Inflammatory macrophage treated with lipopolysaccharide for 4 hours (primary cell): ENCODE data around the gene IFT22.
A peak's percentile ranks its signal among the peaks of the same experiment; 100 is the strongest.
"Not testable (repeated sequence)": the region's sequence is repeated elsewhere in the genome, so short reads cannot be mapped to it uniquely, and the experiment has no call there.

Experiments used
- DNase-seq: peaks from one replicate; pipeline ENCODE4 v3.0.0-alpha.2; 2020

Gene IFT22

DNA sequence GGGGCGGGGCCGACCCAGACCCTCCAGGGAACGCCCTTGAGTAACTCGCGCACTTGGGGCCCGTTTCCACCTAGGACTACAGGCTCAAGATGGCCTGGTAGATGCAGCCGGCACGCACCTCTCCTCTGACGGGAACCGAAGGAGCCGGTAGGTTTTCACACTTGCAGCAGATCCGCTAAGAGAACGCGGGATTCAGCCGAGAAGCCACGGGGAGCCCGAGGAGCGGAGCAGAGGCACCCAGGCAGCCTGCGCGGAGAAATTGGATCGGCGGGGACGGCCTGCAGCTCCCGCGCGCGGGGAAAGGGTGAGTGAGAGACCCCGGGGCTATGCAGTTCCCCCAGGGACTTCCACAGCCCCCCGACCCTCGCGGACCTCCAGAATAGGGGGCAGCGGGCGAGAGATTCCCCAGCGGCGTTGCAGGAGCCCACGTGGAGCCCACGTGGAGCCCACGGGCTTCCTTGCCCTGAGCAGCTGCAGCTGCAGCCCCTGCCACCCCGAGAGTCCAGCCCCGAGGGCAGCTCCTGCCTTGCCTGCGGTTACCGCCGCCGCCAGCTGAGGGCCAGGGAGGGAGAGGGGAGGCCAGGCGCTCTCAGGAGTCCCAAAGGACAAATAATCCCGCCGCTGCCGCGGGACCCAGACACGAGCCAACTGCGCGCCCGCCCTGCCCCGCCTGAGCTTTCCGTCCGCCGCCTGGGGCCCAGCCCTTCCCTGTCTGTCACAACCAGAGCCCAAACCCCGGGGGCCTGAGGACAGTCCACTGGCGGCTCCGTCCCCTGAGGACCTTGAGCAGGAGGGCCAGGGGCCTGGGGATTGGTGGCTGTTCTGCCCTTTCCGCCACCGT lies 13.1 kb downstream of the IFT22 start:
- DNase-seq, result no peak

DNA sequence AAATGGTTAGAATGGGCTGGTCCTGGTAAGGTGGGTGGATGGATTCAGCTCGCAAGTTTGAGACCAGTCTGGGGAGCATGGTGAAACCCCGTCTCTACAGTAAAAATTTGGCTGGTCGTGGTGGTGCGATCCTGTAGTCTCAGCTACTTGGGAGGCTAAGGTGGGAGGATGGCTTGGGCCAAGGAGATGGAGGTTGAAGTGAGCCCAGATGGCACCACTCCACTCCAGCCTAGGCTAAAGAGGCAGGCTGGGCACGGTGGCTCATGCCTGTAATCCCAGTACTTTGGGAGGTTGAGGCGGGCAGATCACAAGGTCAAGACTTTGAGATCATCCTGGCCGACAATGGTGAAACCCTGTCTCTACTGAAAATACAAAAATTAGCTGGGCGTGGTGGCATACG lies 15.3 kb downstream of the IFT22 start:
- DNase-seq, result no peak

DNA sequence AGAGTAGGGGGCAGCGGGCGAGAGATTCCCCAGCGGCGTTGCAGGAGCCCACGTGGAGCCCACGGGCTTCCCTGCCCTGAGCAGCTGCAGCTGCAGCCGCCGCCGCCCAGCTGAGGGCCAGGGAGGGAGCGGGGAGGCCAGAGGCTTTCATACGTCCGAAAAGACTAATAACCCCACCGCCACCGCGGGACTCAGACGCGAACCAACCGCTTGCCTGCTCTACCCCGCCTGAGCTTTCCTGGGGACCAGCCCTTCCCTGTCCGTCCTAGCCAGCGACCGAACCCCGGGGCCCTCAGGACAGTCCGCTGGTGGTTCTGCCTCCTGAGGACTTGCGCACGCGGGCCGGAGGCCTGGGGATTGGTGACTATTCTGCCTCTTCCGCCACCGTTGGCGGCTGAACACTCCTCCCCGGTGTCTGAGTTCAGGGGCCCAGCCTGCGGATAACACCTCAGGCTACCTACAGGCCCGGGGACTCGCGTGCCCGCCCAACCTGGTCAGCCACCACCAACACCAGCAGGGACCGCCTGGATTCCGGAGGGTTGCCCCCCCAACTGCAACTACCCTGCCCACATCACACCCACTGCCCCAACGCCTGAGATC lies 18.4 kb downstream of the IFT22 start:
- no peak for DNase-seq

DNA sequence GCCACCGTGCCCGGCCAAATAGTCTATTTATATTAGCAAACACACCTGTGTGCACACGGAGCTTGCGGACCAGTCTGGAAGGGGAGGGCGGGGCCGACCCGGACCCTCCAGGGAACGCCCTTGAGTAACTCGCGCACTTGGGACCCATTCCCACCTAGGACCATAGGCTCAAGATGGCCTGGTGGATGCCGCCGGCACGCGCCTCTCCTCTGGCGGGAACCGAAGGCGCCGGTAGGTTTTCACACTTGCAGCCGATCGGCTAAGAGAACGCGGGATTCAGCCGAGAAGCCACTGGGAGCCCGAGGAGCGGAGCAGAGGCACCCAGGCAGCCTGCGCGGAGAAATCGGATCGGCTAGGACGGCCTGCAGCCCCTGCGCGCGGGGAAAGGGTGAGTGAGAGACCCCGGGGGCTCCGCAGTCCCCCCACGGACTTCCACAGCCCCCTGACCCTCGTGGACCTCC lies 18.9 kb downstream of the IFT22 start:
- DNase-seq, result no peak

DNA sequence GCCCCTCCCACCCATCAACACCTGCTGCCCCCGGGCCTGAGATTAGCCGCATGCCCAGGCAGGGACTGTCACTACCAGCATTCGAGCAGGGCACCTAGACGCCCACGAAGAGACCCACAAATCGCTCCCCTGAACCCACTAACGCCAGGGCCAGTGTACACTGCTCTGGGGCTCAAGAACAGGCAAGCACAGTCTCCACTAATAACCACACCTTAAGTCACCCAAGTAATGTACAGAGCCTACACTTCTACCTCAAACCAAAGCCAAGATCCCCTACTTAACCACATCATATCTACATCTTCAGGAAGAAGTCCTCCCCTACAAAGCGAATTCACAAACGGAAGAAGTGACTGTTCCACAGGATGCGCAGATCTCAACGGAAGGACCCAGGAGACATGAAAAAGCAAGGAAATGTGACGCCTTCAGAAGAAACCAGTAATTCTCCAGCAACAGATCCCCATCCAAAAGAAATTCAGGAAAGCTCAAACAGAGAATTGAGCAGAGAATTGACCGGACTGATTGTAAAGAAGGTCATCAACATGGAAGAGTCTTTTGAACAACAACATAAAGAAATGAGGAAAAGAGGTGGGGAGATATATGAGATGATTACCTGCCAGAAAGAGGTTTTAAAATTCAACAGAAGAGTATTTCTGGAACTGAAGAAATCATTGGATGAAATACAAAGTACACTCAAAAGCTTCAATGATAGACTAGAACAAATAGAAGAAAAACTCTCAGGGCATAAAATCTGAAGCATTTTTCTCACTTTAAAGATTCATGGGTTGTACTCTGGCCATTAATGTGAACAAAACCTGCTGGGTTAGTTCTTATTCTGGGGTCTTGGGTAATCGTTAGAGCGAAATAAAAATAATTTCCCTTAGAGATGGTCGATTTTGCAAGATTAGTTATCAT lies 20.9 kb downstream of the IFT22 start:
- no peak for DNase-seq

DNA sequence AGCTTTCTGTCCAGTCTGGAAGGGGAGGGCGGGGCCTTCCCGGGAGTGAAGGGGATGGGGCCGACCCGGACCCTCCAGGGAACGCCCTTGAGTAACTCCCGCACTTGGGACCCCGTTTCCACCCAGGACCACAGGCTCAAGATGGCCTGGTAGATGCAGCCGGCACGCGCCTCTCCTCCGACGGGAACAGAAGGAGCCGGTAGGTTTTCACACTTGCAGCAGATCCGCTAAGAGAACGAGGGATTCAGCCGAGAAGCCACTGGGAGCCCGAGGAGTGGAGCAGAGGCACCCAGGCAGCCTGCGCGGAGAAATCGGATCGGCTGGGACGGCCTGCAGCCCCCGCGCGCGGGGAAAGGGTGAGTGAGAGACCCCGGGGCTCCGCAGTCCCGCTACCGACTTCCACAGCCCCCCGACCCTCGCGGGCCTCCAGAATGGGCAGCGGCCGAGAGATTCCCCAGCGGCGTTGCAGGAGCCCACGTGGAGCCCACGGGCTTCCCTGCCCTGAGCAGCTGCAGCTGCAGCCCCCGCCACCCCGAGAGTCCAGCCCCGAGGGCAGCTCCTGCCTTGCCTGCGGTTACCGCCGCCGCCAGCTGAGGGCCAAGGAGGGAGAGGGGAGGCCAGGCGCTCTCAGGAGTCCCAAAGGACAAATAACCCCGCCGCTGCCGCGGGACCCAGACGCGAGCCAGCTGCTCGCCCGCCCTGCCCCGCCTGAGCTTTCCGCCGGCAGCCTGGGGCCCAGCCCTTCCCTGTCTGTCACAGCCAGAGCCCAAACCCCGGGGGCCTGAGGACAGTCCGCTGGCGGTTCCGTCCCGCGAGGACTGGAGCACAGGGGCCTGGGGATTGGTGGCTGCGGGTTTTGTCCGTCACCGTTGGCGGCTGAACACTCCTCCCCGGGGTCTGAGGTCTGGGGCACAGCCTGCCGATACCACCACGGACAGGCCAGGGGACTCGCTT lies 21.8 kb downstream of the IFT22 start:
- no peak for DNase-seq

DNA sequence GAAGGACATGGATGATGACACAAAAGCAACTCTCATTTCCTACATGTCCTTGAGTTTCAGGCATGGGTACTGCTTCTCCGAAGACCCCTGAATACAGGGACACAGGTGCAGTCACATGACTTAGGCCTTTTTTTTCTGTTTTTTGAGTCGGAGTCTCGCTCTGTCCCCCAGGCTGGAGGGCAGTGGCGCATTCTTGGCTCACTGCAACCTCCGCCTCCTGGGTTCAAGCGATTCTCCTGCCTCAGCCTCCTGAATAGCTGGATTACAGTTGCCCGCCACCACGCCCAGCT lies 26.8 kb downstream of the IFT22 start:
- no peak for DNase-seq

DNA sequence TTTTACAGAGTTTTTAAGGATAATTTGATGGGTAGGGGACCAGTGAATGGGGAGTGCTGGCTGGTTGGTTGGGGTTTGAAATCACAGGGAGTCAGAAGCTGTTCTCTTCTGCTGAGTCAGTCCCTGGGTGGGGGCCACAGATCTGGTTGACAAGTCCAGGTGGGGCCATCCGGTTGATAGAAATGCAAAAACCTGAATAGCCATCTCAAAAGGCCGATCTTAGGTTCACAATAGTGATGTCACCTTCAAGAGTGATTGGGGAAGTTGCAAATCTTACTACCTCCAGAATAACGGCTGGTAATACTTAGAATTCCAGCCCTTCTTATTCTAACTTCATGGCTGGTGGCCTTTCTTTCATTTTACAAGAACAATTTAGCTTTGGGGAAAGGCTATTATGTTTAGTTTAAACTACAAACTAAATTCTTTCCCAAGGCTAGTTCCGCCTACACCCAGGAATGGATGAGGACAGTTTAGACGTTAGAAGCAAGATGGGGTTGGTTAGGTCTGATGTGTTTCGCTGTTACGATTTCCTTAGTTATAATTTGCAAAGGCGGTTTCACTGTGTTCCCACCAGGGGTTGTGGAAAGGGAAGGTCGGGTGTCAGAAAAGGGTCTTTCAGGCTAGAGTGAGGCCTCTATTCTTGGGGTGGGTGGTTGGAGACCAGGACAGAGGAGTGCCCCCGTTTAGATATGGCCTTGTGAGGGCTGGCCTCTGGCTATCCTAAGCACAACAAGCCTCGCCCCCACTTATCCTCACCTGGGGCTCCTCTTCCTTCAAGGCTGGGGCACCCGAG lies 27.4 kb downstream of the IFT22 start:
- DNase-seq, result no peak

DNA sequence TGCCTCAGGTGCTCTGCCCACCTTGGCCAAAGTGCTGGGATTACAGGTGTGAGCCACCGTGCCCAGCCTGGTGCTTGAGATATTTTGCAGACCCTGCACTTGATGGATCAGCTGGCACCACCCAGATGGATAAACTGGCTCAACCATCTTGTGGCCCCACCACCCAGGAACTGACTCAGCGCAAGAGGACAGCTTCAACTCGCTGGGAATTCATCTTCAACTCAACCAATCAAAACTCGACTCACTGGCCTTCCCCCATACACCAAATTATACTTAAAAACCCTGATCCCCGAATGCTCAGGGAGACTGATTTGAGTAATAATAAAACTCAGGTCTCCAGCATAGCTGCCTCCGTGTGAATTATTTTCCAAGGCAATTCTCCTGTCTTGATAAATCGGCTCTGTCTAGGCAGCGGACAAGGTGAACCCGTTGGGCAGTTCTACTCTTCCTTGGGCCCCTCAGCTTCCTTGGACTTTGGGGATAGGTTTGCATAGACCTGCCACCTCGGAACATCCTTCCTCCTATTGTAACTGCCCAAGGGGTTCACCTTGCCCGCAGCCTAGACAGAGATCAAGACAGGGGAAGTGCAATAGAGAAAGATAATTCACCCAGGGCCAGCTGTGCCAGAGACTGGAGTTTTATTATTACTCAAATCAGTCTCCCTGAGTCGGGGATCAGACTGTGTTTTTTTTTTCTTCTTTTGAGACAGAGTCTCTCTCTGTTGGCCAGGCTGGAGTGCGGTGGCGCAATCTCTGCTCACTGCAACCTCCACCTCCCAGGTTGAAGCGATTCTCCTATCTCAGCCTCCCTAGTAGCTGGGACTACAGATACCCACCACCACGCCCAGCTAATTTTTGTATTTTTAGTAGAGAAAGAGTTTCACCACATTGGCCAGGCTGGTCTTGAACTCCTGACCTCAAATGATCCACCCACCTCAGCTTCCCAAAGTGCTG lies 28.3 kb downstream of the IFT22 start:
- not testable (repeated sequence) for DNase-seq

DNA sequence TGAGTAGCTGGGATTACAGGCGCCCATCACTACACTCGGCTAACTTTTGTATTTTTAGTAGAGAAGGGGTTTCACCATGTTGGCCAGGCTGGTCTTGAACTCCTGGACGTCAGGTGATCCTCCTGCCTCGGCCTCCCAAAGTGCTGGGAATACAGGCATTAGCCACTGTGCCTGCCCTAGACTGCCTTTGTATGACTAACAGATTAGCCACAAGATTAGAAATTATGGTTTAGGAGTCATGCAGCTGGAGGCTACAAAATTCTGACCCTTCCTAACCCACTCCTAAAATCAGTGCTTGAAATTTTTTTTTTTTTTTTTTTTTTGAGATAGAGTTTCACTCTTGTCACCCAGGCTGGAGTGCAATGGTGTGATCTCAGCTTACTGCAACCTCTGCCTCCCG lies 29.0 kb downstream of the IFT22 start:
- not testable (repeated sequence) for DNase-seq

DNA sequence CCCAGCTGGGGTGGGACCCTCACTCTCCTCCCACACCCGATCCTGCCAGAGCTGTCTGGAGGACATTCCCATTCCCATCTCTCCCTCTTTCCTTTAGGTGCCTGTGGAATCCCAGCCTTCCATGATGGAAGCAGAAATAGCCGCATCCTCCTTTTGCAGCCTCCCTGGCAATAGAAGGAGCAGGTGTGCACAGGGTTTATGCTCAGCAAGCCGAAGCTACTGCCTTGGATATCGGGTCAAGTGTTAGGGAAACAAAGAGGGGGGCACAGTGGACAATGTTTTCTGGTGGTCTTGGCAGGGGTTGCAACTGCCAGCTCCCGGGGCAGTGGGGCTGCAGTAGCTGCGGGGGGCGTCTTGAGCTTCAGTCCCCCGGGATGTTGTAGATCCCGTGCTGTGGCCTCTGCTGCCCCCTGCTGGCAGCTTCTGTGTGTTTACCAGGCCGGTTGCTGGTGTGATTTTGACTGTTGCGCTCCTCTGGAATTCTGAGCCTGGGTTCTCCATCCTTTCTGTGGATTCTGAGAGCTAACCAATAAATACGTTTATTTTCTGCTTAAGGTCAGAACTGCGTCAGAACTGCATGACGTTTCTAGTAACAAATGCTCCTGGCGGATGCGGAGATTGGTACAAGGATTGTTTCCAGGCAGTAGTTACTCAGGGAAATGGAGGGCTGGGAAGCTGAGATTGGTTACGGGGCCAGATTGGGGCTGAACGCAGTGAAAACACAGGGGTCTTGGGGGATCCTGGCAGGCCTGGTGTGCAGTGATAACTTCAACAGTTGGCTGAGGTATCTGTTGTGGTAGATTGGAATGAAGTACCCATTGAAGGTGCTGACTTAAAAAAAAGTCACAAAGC lies 31.2 kb downstream of the IFT22 start:
- DNase-seq, result peak; percentile 8

DNA sequence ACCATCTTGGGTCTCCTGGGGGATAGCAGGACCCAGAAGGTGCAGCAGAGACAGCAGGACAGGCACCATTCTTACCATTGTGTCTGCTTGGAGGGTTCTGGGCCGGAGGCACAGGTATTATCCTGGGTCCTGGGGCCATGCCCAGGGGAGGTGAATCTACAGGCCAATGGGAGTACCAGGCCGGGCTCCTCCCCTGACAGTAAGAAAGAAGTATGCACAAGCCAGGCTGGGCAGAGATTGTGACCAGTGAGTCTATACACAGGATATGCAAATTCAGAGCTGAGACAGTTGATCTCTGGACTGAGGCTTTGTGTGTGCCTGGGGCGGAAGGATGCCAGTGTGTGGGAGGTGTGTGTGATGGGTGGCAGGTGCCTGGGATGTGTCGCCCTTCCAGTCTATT lies 31.9 kb downstream of the IFT22 start:
- DNase-seq, result not testable (repeated sequence)

DNA sequence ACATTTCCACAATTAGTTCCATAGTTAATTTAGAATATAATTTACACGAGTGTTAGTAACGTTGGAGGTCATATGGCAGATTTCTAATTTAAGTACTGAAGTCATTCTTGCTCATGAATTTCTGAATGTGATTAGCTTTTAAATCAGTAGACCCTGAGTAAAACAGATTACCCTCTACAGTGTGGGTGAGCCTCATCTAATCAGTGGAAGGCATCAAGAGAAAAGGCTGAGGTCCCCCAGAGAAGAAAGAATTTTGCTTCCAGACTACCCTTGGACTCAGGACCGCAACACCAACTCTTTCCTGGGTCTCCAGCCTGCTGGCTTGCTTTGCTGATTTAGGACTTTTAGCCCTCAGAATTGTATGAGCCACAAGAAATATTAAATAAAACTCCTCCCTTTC lies 33.2 kb downstream of the IFT22 start:
- DNase-seq, result no peak

DNA sequence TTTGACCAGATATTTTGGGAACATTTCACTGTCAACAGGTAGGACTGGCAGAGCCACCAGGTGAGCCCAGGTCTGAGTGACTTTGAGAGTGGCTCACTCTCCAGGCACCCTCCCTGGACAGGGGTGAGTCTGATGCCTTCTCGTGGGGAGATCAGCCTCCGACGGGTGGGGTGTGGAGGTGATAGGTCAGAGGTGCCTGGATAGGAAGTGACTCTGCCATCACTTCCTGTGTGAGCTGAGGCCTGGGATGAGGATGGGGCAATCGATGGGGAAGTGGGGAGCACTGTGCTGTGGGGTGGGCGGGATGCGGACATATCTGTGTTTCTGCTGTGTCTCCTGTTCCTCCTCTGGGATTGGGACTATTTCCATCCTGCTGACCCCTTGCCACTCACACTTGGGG lies 34.6 kb downstream of the IFT22 start:
- peak; percentile 78 for DNase-seq

DNA sequence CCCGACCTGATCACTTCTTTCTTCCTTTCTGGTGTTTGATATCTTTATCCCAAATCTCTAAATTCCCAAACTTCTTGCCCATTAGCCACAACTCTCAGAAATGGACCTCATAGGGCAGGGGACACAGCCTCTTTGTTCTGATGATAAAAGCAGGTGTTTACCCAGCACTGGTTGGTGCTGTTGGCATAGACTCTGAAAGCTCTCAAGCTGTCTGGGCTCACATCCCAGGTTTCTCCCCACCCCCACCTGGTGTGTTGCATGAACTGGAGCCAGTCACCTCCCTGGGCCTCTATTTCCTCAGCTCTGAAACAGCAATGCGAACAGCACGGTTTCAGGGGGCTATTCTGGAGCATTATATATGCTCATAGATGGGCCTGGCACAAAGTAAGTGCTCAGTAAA lies 35.7 kb downstream of the IFT22 start:
- not testable (repeated sequence) for DNase-seq

DNA sequence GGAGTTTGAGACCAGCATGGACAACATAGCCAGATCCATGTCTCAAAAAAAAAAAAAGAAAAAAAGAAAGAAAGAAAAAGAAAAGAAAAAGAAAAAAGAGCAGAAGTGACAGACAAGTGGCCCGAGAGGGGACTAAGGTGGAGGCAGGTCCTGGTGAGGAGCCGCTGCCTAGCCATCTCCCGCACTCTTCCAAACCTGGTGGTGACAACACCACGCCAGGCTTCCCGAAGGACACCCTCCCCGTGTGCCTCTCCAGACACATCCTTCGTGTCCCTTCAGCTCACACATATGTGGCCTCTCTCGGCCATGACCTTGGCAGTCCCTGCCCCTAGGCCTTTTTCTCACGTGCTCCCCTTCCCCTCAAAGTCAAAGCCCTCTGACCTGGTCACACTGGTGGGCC lies 36.4 kb downstream of the IFT22 start:
- DNase-seq, result no peak

DNA sequence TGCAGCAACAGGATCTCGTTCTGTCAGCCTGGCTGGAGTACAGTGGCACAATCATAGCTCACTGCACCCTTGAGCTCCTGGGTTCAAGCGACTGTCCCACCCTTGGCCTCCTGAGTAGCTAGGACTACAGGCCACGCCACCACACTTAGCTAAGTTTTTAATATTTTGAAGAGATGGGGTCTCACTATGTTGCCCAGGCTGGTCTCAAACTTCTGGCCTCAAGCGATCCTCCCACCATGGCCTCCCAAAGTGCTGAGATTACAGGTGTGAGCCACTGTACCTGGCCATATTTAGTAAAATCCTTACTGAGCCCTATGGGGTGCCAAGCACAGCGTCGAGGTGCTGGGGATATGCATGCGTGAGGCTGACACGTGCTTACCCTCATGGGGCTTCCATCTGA lies 40.7 kb downstream of the IFT22 start:
- DNase-seq, result not testable (repeated sequence)

DNA sequence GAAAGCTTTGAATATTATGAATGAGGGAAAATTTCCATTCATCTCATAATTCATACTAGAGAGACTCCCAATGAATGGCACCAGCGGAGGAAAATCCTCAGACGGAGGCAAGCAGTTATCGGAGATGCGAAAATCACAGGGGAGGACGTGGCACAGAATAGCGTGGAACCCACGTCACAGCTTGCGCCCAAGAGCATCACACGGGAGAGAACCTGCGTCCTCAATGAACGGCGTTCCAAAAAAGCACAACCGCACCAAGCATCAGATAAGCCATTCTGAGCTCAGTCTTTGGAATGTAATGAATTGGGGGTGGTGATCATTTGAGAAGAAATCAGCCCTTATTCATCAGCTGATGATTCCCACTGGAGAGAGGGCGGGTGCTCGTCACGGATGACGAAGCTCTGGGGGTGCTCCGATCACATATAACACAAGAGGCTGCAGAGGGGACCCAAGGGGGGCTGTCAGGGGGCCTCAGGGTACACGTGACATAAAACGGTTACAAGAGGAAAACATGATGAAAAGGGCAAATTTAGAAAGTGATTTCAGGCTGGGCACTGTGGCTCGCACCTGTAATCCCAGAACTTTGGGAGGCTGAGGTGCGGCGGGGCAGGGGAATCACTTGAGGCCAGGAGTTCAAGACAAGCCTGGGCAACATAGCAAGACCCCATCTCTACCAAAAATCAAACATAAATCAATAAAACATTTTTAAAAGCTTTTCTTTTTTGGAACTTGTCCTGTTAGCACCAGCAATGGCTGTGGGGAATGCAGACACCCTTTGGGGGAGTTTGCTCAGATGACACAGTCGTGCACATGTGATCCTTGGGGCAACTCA lies 42.9 kb downstream of the IFT22 start:
- no peak for DNase-seq

DNA sequence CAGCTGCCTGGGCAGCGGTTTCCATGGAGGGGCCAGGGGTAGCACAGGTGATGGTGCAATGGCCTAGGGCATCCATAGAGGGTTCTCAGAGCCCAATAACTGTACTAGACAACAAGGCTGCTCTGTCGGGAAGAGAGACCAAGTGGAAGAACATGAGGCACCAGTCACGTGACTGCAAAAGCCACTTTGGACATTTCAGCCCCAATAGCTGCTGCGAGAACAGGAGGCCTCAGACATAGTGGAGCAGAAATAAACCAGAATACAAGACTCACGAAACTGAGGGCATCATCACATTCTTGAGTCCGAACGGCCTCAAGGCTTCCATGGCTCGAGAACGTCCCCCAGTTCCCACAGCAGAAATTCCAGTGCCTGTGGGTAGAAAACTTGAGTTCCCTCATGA lies 44.5 kb downstream of the IFT22 start:
- DNase-seq, result no peak
